Vagina (tissue), 2 donors: ENCODE data around the gene ATXN1. TPM values are rescaled to one million over a fixed set of nuclear protein-coding genes. Genes with fewer than 3 reads are reported as not detected.

Experiments
- DNase-seq, 2 donors: peaks; one replicate each; pipeline ENCODE4 v3.0.0-alpha.2; 2017; ENCODE audit errors: extremely low spot score in 2 of 2
- H3K27ac ChIP-seq: fragments of 200-600 bp; sonication (generic); one replicate; pipeline ENCODE4 v1.5.1; 2019
- H3K27me3 ChIP-seq: fragments of 200-600 bp; sonication (generic); one replicate; pipeline ENCODE4 v1.5.1; 2019
- H3K36me3 ChIP-seq, 2 donors: fragments of 200-600 bp; sonication (generic); one replicate each; pipeline ENCODE4 v1.5.1; 2017 to 2019
- H3K4me1 ChIP-seq: fragments of 200-600 bp; sonication (generic); one replicate; pipeline ENCODE4 v1.5.1; 2019
- H3K4me3 ChIP-seq, 2 donors: fragments of 200-600 bp; sonication (generic); 1 replicate in 1 of 2; 2 replicates in 1 of 2; pipeline ENCODE4 v1.5.1; 2016 to 2019
- H3K9me3 ChIP-seq: fragments of 200-600 bp; sonication (generic); one replicate; pipeline ENCODE4 v1.5.1; 2019
- CTCF ChIP-seq, 3 experiments: fragments of 450-650 bp in 2 of 3; fragments of 200-600 bp in 1 of 3; sonication (generic) in 1 of 3; IDR thresholded peaks; one replicate each; pipeline ENCODE4 v1.5.1; 2017 to 2019; ENCODE audit warnings: antibody characterized with exemption in 3 of 3, mild to moderate bottlenecking in 2 of 3, moderate library complexity in 2 of 3
- POLR2A ChIP-seq, 2 donors: fragments of 450-650 bp; IDR thresholded peaks; one replicate each; pipeline ENCODE4 v1.6.1; 2017; ENCODE audit warnings: antibody characterized with exemption in 2 of 2, mild to moderate bottlenecking in 2 of 2, moderate library complexity in 2 of 2
- POLR2AphosphoS5 ChIP-seq, 2 donors: sonication (generic); formaldehyde crosslinking; IDR thresholded peaks; one replicate each; pipeline ENCODE4 v1.9.0; 2017; ENCODE audit warnings: antibody characterized with exemption in 2 of 2, mild to moderate bottlenecking in 2 of 2, low read depth in 1 of 2; ENCODE audit not compliant: insufficient read depth in 1 of 2
- intact Hi-C: fragments of 100-400 bp; cut with DNase I; formaldehyde crosslinking; loops from one replicate; pipeline ENCODE4 v1.15.1; 2023
- total RNA-seq: library from RNA; depleted of rRNA; stranded (reverse); fragments of >200 nt; gene quantifications from one replicate; pipeline ENCODE4 v1.2.3, GENCODE V29; 2016

ATXN1 gene
- total RNA-seq, 1 donor from 2014 or later = 43.2 TPM

GRCh38 chr6:16623731-16624130 is 137.5 kb downstream of the ATXN1 start:
- DNase-seq = no peak
- Histone ChIP-seq H3K36me3 (no peaks in the 10 kb centered on the region), H3K27me3 (no peaks in the 10 kb centered on the region), H3K4me3 (no peak overlapping the region), H3K4me1 (peaks cover 13% of the 10 kb centered on the region), H3K9me3 (no peaks in the 10 kb centered on the region), H3K27ac (no peak overlapping the region)
- TF ChIP-seq POLR2AphosphoS5 (IDR thresholded peaks at IDR 0.05; ENCODE audit: insufficient read depth in 1 of 2, low read depth in 1 of 2) (no peak), CTCF (IDR thresholded peaks at IDR 0.05) (no peak), POLR2A (IDR thresholded peaks at IDR 0.05) (no peak)
- intact Hi-C loops = no loop called here

- DNase-seq = no peak
- Histone ChIP-seq H3K36me3 (no peaks in the 10 kb centered on the region), H3K4me1 (peaks cover 13% of the 10 kb centered on the region), H3K9me3 (no peaks in the 10 kb centered on the region), H3K4me3 (no peak overlapping the region), H3K27ac (no peak overlapping the region), H3K27me3 (no peaks in the 10 kb centered on the region)
- TF ChIP-seq POLR2AphosphoS5 (IDR thresholded peaks at IDR 0.05; ENCODE audit: insufficient read depth in 1 of 2, low read depth in 1 of 2) = no peak
- TF ChIP-seq CTCF (IDR thresholded peaks at IDR 0.05) = no peak
- no peak for TF ChIP-seq POLR2A (IDR thresholded peaks at IDR 0.05)
- intact Hi-C loops = no loop called here
Observed at GRCh38 chr6:16623029-16623653, 138.1 kb downstream of the ATXN1 start.

- Histone ChIP-seq H3K27ac (no peak overlapping the region), H3K4me1 (peaks cover 13% of the 10 kb centered on the region), H3K9me3 (no peaks in the 10 kb centered on the region), H3K4me3 (no peak overlapping the region), H3K27me3 (no peaks in the 10 kb centered on the region), H3K36me3 (no peaks in the 10 kb centered on the region)
- DNase-seq = no peak
- TF ChIP-seq POLR2AphosphoS5 (IDR thresholded peaks at IDR 0.05; ENCODE audit: insufficient read depth in 1 of 2, low read depth in 1 of 2) (no peak), POLR2A (IDR thresholded peaks at IDR 0.05) (no peak), CTCF (IDR thresholded peaks at IDR 0.05) (no peak)
- intact Hi-C loops = no loop called here
Observed at GRCh38 chr6:16622193-16622592, 139.1 kb downstream of the ATXN1 start.

GRCh38 chr6:16621002-16621401 is 140.3 kb downstream of the ATXN1 start:
- Histone ChIP-seq H3K4me3 (no peak overlapping the region), H3K36me3 (no peaks in the 10 kb centered on the region), H3K9me3 (no peaks in the 10 kb centered on the region), H3K27ac (no peak overlapping the region), H3K4me1 (peaks cover 13% of the 10 kb centered on the region), H3K27me3 (no peaks in the 10 kb centered on the region)
- no peak for DNase-seq
- no peak for TF ChIP-seq POLR2AphosphoS5 (IDR thresholded peaks at IDR 0.05; ENCODE audit: insufficient read depth in 1 of 2, low read depth in 1 of 2)
- no peak for TF ChIP-seq CTCF (IDR thresholded peaks at IDR 0.05)
- no peak for TF ChIP-seq POLR2A (IDR thresholded peaks at IDR 0.05)
- intact Hi-C loops = no loop called here

GRCh38 chr6:16619777-16620176 is 141.5 kb downstream of the ATXN1 start:
- H3K27me3 ChIP-seq = no peaks in the 10 kb centered on the region
- H3K4me3 ChIP-seq = no peak overlapping the region
- DNase-seq = no peak
- TF ChIP-seq CTCF (IDR thresholded peaks at IDR 0.05) = no peak
- no peak for TF ChIP-seq POLR2A (IDR thresholded peaks at IDR 0.05)
- no peak for TF ChIP-seq POLR2AphosphoS5 (IDR thresholded peaks at IDR 0.05; ENCODE audit: insufficient read depth in 1 of 2, low read depth in 1 of 2)
- H3K36me3 ChIP-seq = no peaks in the 10 kb centered on the region
- H3K4me1 ChIP-seq = peaks cover 13% of the 10 kb centered on the region
- H3K9me3 ChIP-seq = no peaks in the 10 kb centered on the region
- no peak overlapping the region for H3K27ac ChIP-seq
- intact Hi-C loops = no loop called here
